GM18526 (cell line): ENCODE results near the gene FLCN.

ENCODE experiments used
- POLR2A ChIP-seq: IDR thresholded peaks from 3 replicates; pipeline ENCODE4 v1.6.1; 2011; ENCODE audit not compliant: insufficient read length; ENCODE audit errors: extremely low read depth

The FLCN gene

GRCh38 chr17:17237026-17237799, at the start of gene FLCN:
FLCN (minus strand) TSS chr17:17237168; CDS start chr17:17228137, 9,031 bp downstream.
- TF ChIP-seq POLR2A: peak; percentile 89

- no peak for TF ChIP-seq POLR2A
Measured at GRCh38 chr17:17285951-17286350, 49.0 kb upstream of the FLCN start.

GRCh38 chr17:17280613-17281549, 43.9 kb upstream of the FLCN start, which contains the start of gene COPS3:
COPS3 (minus strand) TSS chr17:17281246; CDS start chr17:17281186, 60 bp downstream.
- peak; percentile 82 for TF ChIP-seq POLR2A

GRCh38 chr17:17279316-17279715, 42.3 kb upstream of the FLCN start:
- no peak for TF ChIP-seq POLR2A

GRCh38 chr17:17275971-17276370, 39.0 kb upstream of the FLCN start:
- no peak for TF ChIP-seq POLR2A

GRCh38 chr17:17269926-17270773, 33.2 kb upstream of the FLCN start:
- TF ChIP-seq POLR2A: no peak

- no peak for TF ChIP-seq POLR2A
Measured at GRCh38 chr17:17264430-17264829, 27.5 kb upstream of the FLCN start.

GRCh38 chr17:17258998-17259397, 22.0 kb upstream of the FLCN start:
- TF ChIP-seq POLR2A: no peak

- no peak for TF ChIP-seq POLR2A
Measured at GRCh38 chr17:17258011-17258410, 21.0 kb upstream of the FLCN start.

- no peak for TF ChIP-seq POLR2A
Measured at GRCh38 chr17:17256316-17256715, 19.3 kb upstream of the FLCN start.

- TF ChIP-seq POLR2A: no peak
Measured at GRCh38 chr17:17254036-17254435, 17.1 kb upstream of the FLCN start.

GRCh38 chr17:17253406-17253805, 16.4 kb upstream of the FLCN start:
- TF ChIP-seq POLR2A: no peak

- TF ChIP-seq POLR2A: no peak
Measured at GRCh38 chr17:17252149-17252661, 15.2 kb upstream of the FLCN start.

- no peak for TF ChIP-seq POLR2A
Measured at GRCh38 chr17:17246879-17247278, 9.9 kb upstream of the FLCN start.

GRCh38 chr17:17243163-17243562, 6.2 kb upstream of the FLCN start:
- TF ChIP-seq POLR2A: no peak
